Measurements from ENCODE around the gene HTT. TPM values are rescaled to one million over a fixed set of nuclear protein-coding genes. Genes with fewer than 3 reads are reported as not detected.

The HTT gene
- total and polyA plus RNA-seq, 10 donors = 10.0 to 124 (median 84.4) TPM

DNA sequence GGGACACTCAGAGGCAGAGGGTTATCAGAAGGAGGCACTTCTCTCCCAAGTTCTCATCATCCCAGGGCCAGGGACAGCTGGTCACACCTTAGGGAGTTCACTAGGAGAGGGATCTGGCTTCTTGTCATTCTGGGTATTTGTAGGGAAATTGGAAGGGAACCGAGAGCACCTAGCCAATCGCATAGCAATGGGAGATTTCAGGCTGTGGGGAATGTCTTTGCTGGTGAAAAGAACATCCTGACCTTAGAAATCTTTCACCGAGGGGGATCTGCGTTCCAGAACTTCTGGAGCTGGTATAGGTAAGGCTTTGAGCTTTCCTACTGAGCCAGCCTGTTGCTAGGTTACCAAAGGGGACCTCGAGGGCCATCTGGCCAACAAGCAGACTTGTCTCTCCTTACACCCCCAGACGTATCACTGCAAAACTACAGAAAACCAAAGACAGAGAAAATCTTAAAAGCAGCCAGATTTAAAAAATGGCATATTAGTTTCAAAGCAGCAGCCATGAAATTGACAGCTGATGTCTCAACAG is 6.9 kb upstream of the HTT start:
- no peaks in the 10 kb centered on the region for H3K4me1 ChIP-seq
- no peak for DNase-seq
- H3K9me3 ChIP-seq = no peaks in the 10 kb centered on the region
- 83 to 92% (median 91%) methylated on average over 6 of the region's 6 CpGs for WGBS, 5 donors
- intact Hi-C loops (cut with DNase I; ENCODE audit: low total_unique reads) = no loop called here
- TF ChIP-seq CTCF (IDR thresholded peaks at IDR 0.05 in 8 of 11, conservative IDR thresholded peaks at IDR 0.05 in 3 of 11) (no peak), POLR2A (IDR thresholded peaks at IDR 0.05) (no peak), POLR2AphosphoS5 (IDR thresholded peaks at IDR 0.05) (no peak)
- no peak overlapping the region for H3K4me3 ChIP-seq
- H3K36me3 ChIP-seq = peaks cover 0 to 8% (median 0%) of the 10 kb centered on the region in 6 donors
- no peaks in the 10 kb centered on the region for H3K27me3 ChIP-seq (replicated peaks in 1 of 7)
- H3K27ac ChIP-seq = no peak overlapping the region

GRCh38 chr4:3069661-3070199 is 4.8 kb upstream of the HTT start:
- Histone ChIP-seq H3K9me3 (no peaks in the 10 kb centered on the region), H3K4me3 (no peak overlapping the region), H3K27ac (no peak overlapping the region), H3K27me3 (replicated peaks in 1 of 7) (no peaks in the 10 kb centered on the region), H3K4me1 (peaks cover 5 to 10% (median 8%) of the 10 kb centered on the region in 6 donors), H3K36me3 (no peaks in the 10 kb centered on the region)
- TF ChIP-seq POLR2AphosphoS5 (IDR thresholded peaks at IDR 0.05) (no peak), POLR2A (IDR thresholded peaks at IDR 0.05) (no peak), CTCF (IDR thresholded peaks at IDR 0.05 in 8 of 11, conservative IDR thresholded peaks at IDR 0.05 in 3 of 11) (no peak)
- intact Hi-C loops (cut with DNase I; ENCODE audit: low total_unique reads) = no loop called here
- 84 to 92% (median 91%) methylated on average over 16 of the region's 16 CpGs for WGBS, 5 donors
- DNase-seq = peak; percentile 64

- Histone ChIP-seq H3K36me3 (no peaks in the 10 kb centered on the region), H3K4me3 (no peak overlapping the region), H3K27ac (no peak overlapping the region), H3K4me1 (peaks cover 7 to 20% (median 17%) of the 10 kb centered on the region in 6 donors), H3K9me3 (no peaks in the 10 kb centered on the region), H3K27me3 (replicated peaks in 1 of 7) (no peaks in the 10 kb centered on the region)
- no peak for TF ChIP-seq POLR2A (IDR thresholded peaks at IDR 0.05)
- intact Hi-C loops (cut with DNase I; ENCODE audit: low total_unique reads) = no loop called here
- WGBS, 5 donors = 82 to 95% (median 93%) methylated on average over 3 of the region's 3 CpGs
- peak; percentile 39 for DNase-seq
Observed at GRCh38 chr4:3070709-3071500, 3.6 kb upstream of the HTT start.

DNA sequence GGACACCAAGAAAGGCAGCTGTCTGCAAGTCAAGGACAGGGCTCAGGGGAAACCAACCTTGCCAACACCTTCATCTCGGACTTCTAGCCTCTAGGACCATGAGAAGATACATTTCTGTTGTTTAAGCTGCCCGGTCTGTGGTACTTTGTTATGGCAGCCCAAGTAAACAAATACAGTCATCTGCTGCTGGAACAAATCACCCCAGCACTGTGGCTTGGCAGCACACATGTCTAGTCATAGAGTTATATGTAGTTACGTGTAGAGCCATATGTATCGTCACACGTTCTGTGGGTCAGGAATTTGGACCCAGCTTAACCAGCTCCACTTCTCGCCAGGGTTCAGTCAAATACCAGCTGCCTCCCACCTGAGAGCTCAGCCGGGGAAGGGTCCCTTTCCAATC is 2.7 kb upstream of the HTT start:
- intact Hi-C loops (cut with DNase I; ENCODE audit: low total_unique reads) = no loop called here
- no peaks in the 10 kb centered on the region for H3K9me3 ChIP-seq
- H3K36me3 ChIP-seq = no peaks in the 10 kb centered on the region
- 90 to 96% (median 94%) methylated on average over 7 of the region's 7 CpGs for WGBS, 5 donors
- DNase-seq = peak; percentile 75
- peaks cover 10 to 29% (median 26%) of the 10 kb centered on the region in 6 donors for H3K4me1 ChIP-seq
- H3K27me3 ChIP-seq (replicated peaks in 1 of 7) = no peaks in the 10 kb centered on the region
- TF ChIP-seq CTCF (IDR thresholded peaks at IDR 0.05 in 8 of 11, conservative IDR thresholded peaks at IDR 0.05 in 3 of 11) = no peak
- no peak overlapping the region for H3K4me3 ChIP-seq
- H3K27ac ChIP-seq = no peak overlapping the region

All from spleen (tissue), 11 donors.